Peyer's patch (tissue), 4 donors: ENCODE data around the gene WNT3A. TPM values are rescaled to one million over a fixed set of nuclear protein-coding genes. Genes with fewer than 3 reads are reported as not detected.

ENCODE experiments used
- DNase-seq, 3 donors: peaks; one replicate each; pipeline ENCODE4 v3.0.0-alpha.2; 2017 to 2019
- H3K27ac ChIP-seq, 4 donors: fragments of 200-600 bp; sonication (generic); one replicate each; pipeline ENCODE4 v1.5.1; 2016 to 2019
- H3K27me3 ChIP-seq, 2 donors: fragments of 200-600 bp; sonication (generic); one replicate each; pipeline ENCODE4 v1.5.1; 2019
- H3K36me3 ChIP-seq, 3 donors: fragments of 200-600 bp; sonication (generic); one replicate each; pipeline ENCODE4 v1.5.1; 2016 to 2019
- H3K4me1 ChIP-seq, 4 donors: fragments of 200-600 bp; sonication (generic); one replicate each; pipeline ENCODE4 v1.5.1; 2016 to 2019
- H3K4me3 ChIP-seq, 4 donors: fragments of 200-600 bp; sonication (generic); 1 replicate in 3 of 4; 2 replicates in 1 of 4; pipeline ENCODE4 v1.5.1; 2016 to 2019; ENCODE audit warnings: mild to moderate bottlenecking in 1 of 4
- H3K9me3 ChIP-seq, 4 donors: fragments of 200-600 bp; sonication (generic); one replicate each; pipeline ENCODE4 v1.5.1; 2016 to 2019; ENCODE audit warnings: mild to moderate bottlenecking in 1 of 4
- POLR2A ChIP-seq, 2 donors: fragments of 450-650 bp; IDR thresholded peaks; one replicate each; pipeline ENCODE4 v1.5.1; 2017; ENCODE audit warnings: antibody characterized with exemption in 2 of 2, mild to moderate bottlenecking in 2 of 2, moderate library complexity in 2 of 2
- total RNA-seq, 4 donors: library from RNA; depleted of rRNA; stranded (reverse); fragments of >200 nt; gene quantifications; one replicate each; pipeline ENCODE4 v1.1.0, GENCODE V29; 2016
- TF ChIP-seq, protein P1 (sequence below), 6 experiments: fragments of 450-650 bp in 4 of 6; fragments of 200-600 bp in 2 of 6; sonication (generic) in 1 of 6; IDR thresholded peaks; one replicate each; pipeline ENCODE4 v1.5.1; 2017 to 2019; ENCODE audit warnings: antibody characterized with exemption in 6 of 6, mild to moderate bottlenecking in 3 of 6, moderate library complexity in 1 of 6

WNT3A gene
- total RNA-seq, 4 donors from 2014 or later, result not detected

DNA sequence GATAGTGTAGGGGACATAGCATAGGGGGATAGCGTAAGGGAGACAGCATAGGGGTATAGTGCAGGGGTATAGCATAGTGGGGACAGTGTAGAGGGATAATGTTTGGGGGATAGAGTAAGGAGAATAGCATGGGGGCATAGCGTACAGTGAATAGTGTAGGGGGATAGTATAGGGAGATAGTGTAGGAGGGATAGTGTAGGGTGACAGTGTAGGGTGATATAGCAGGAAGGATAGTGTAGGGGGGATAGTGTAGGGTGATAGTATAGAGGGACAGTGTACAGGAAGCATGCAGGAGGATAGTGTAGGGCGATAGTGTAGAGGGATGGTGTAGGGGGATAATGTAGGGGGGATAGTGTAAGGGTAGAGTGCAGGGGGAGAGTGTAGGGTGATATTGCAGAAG lies 64.1 kb downstream of the WNT3A start:
- no peaks in the 10 kb centered on the region for H3K9me3 ChIP-seq
- no peak for DNase-seq
- no peaks in the 10 kb centered on the region for H3K4me1 ChIP-seq
- TF ChIP-seq POLR2A (IDR thresholded peaks at IDR 0.05), result no peak
- TF ChIP-seq, protein P1, sequence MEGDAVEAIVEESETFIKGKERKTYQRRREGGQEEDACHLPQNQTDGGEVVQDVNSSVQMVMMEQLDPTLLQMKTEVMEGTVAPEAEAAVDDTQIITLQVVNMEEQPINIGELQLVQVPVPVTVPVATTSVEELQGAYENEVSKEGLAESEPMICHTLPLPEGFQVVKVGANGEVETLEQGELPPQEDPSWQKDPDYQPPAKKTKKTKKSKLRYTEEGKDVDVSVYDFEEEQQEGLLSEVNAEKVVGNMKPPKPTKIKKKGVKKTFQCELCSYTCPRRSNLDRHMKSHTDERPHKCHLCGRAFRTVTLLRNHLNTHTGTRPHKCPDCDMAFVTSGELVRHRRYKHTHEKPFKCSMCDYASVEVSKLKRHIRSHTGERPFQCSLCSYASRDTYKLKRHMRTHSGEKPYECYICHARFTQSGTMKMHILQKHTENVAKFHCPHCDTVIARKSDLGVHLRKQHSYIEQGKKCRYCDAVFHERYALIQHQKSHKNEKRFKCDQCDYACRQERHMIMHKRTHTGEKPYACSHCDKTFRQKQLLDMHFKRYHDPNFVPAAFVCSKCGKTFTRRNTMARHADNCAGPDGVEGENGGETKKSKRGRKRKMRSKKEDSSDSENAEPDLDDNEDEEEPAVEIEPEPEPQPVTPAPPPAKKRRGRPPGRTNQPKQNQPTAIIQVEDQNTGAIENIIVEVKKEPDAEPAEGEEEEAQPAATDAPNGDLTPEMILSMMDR (IDR thresholded peaks at IDR 0.05), result no peak
- no peak overlapping the region for H3K27ac ChIP-seq
- H3K36me3 ChIP-seq, result no peaks in the 10 kb centered on the region
- H3K27me3 ChIP-seq, result no peaks in the 10 kb centered on the region
- no peak overlapping the region for H3K4me3 ChIP-seq

DNA sequence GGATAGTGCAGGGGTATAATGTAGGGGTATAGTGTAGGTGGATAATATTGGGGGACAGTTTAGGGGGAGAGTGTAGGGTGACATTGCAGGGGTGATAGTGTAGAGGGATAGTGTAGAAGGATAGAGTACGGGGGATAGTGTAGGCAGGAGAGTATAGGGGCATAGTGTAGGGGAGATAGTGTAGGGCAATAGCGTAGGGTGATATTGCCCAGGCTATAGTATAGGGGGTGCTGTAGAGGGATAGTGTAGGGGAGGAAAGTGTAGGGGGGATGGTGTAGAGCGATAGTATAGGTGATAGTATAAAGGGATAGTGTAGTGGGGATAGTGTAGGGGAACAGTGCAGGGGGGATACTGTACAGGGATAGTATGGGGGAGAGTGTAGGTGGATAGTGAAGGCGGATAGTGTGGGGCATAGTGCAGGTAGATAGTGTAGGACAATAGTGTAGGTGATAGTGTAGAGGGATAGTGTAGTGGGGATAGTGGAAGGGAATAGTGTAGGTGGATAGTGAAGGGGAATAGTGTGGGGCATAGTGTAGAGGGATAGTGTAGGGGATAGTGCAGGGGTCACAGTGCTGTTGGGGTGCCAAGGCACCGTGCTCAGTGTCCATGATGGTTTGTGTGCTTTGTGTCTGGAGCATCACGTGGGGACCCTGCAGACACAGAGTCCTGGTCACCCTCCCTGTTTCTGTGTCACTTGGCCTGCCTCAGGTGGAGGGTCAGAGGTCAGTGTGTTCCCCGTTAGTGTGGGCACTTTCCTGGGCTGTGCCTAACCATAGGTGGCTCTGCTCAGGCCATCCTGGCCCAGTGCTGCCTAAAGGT lies 65.2 kb downstream of the WNT3A start:
- TF ChIP-seq, protein P1 (IDR thresholded peaks at IDR 0.05), result no peak
- TF ChIP-seq POLR2A (IDR thresholded peaks at IDR 0.05), result no peak
- Histone ChIP-seq H3K4me1 (no peaks in the 10 kb centered on the region), H3K27ac (no peak overlapping the region), H3K27me3 (no peaks in the 10 kb centered on the region), H3K4me3 (no peak overlapping the region), H3K9me3 (no peaks in the 10 kb centered on the region), H3K36me3 (no peaks in the 10 kb centered on the region)
- DNase-seq, result peak in 1 of 3 donors; percentile 27

DNA sequence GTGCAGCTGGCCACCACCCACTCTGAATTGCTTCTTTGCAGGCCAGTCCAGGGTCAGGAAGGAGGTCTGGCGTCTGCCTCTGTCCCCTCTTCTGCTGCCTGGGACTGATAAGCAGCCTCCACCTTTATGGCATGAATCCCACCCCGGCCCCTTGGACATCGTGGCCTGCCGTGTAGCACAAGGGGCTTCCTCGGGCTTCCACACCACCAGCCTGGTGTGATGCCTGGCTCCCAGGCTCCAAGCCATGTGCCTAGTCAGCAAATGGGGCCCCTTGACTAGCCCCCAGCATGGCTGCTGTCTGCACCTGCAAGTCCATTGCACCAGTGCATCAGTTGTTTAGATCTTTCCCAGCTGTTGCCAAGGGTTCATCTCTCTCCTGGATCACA lies 65.9 kb downstream of the WNT3A start:
- Histone ChIP-seq H3K27ac (no peak overlapping the region), H3K36me3 (no peaks in the 10 kb centered on the region), H3K4me3 (no peak overlapping the region), H3K27me3 (no peaks in the 10 kb centered on the region), H3K9me3 (no peaks in the 10 kb centered on the region), H3K4me1 (no peaks in the 10 kb centered on the region)
- no peak for TF ChIP-seq POLR2A (IDR thresholded peaks at IDR 0.05)
- TF ChIP-seq, protein P1 (IDR thresholded peaks at IDR 0.05), result no peak
- peak in 2 of 3 donors; percentile 36 to 38 for DNase-seq

DNA sequence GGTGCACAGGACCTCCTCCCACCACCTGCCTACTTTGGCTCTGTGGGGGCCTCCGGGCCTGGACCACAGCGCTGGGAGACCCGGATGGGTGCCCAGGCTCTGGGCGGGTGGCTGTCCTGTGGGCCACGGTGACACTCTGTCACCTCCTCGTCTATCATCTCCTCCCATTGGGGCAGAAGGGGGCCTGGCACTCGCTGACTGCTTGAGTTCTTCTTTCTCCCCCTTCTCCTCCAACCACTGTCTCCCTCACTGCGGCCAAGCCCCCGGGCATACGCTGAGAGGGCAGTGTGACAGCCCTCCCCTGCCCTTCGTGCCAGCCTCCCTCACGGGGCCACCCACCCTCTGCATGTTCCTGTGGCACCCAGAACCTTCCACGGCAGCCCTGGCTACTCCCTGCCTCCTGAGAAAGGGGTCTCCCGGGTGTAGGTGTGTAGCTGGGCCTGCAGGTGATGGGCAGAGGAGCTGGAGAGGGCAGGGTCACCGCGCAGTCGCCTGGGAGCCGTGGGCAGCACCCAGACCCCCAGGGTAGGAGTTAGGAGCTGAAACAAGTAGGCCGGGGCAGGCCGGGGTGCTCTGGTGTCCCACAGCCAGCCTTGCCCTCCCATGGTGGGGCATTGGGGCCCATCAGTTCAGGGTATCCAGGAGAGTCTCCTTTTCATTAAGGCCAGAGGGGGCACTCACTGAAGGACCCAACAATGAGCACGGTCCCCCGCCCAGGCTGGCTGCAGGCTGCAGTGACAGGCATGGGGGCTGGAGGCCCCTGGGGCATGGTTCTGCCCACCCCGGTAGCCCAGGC lies 66.5 kb downstream of the WNT3A start:
- DNase-seq, result peak in 2 of 3 donors; percentile 37 to 41
- no peaks in the 10 kb centered on the region for H3K4me1 ChIP-seq
- no peaks in the 10 kb centered on the region for H3K27me3 ChIP-seq

DNA sequence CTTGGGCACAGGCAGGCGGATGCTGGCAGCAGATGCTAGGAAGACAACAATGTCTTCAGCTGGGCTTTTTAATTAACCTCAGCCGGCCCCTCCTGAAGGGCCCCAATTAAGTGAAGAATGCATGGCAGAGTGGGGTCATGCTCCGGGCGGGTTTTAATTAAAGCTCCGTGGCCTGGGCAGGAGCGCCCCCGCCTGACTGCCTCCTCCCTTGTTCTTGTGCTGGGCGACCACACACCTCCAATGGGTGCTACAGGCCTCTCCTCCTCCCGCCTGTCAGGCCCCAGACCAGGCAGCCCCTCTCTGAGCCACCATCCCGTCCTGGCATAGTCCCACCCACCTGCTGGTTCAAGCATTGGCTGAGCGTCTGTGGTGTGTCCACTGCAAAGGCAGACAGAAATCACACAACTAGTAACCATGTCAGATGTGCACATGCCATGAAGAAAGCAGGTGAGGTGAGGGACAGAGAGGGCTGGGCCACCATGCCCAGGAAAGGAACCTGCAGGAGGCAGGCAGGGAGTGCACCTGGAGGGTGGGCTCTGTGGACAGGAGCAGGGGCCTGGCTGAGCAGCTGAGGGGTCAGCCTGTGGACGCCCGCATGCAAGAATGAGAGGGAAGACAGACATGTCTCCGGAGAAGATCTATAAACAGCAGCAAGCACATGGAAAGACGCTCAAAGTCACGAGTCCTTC lies 67.2 kb downstream of the WNT3A start:
- Histone ChIP-seq H3K4me3 (no peak overlapping the region), H3K36me3 (no peaks in the 10 kb centered on the region), H3K4me1 (no peaks in the 10 kb centered on the region), H3K27me3 (no peaks in the 10 kb centered on the region), H3K27ac (no peak overlapping the region), H3K9me3 (no peaks in the 10 kb centered on the region)
- peak in 2 of 3 donors; percentile 46 to 51 for DNase-seq
- TF ChIP-seq, protein P1 (IDR thresholded peaks at IDR 0.05), result no peak
- no peak for TF ChIP-seq POLR2A (IDR thresholded peaks at IDR 0.05)

More for the DNA sequence above, 66.5 kb downstream of the WNT3A start:
- TF ChIP-seq, protein P1 (IDR thresholded peaks at IDR 0.05), result no peak
- TF ChIP-seq POLR2A (IDR thresholded peaks at IDR 0.05), result no peak
- H3K36me3 ChIP-seq, result no peaks in the 10 kb centered on the region
- H3K4me3 ChIP-seq, result no peak overlapping the region
- H3K27ac ChIP-seq, result no peak overlapping the region
- no peaks in the 10 kb centered on the region for H3K9me3 ChIP-seq
